Gastroesophageal sphincter (tissue), 3 donors: Measurements from ENCODE around the gene THAP12.

Experiments
- CTCF ChIP-seq, 4 experiments: fragments of 200-600 bp in 2 of 4; fragments of 450-650 bp in 2 of 4; sonication (generic) in 1 of 4; IDR thresholded peaks; one replicate each; pipeline ENCODE4 v1.5.1; 2017 to 2019; ENCODE audit warnings: antibody characterized with exemption in 4 of 4, mild to moderate bottlenecking in 2 of 4, moderate library complexity in 2 of 4
- POLR2AphosphoS5 ChIP-seq: sonication (generic); formaldehyde crosslinking; IDR thresholded peaks from one replicate; pipeline ENCODE4 v1.6.1; 2017; ENCODE audit warnings: antibody characterized with exemption

- no peak for TF ChIP-seq CTCF (IDR thresholded peaks at IDR 0.05)
- no peak for TF ChIP-seq POLR2AphosphoS5
Measured at GRCh38 chr11:76337923-76338322, 43.0 kb downstream of the THAP12 start.
